Measurements from ENCODE around the gene PRKAG1.
"Not testable (repeated sequence)": the region's sequence is repeated elsewhere in the genome, so short reads cannot be mapped to it uniquely, and the experiment has no call there.

PRKAG1 gene

GRCh38 chr12:49018261-49019119 lies at the start of gene PRKAG1:
TSS of gene PRKAG1 (minus strand) at chr12:49018776. CDS start at chr12:49018740, 36 bp downstream.
- peak; percentile 90 to 93 for DNase-seq (ENCODE audit: low read depth in 1 of 2, low spot score in 1 of 2)

GRCh38 chr12:49066120-49066519 lies 47.5 kb upstream of the PRKAG1 start:
- no peak for DNase-seq (ENCODE audit: low read depth in 1 of 2, low spot score in 1 of 2)

GRCh38 chr12:49064767-49065152 lies 46.2 kb upstream of the PRKAG1 start:
- DNase-seq (ENCODE audit: low read depth in 1 of 2, low spot score in 1 of 2): no peak

- DNase-seq (ENCODE audit: low read depth in 1 of 2, low spot score in 1 of 2): not testable (repeated sequence)
Measured at GRCh38 chr12:49061916-49062315, 43.3 kb upstream of the PRKAG1 start.

- DNase-seq (ENCODE audit: low read depth in 1 of 2, low spot score in 1 of 2): no peak
Measured at GRCh38 chr12:49061157-49061650, 42.6 kb upstream of the PRKAG1 start.

GRCh38 chr12:49060237-49061156 lies 41.9 kb upstream of the PRKAG1 start, which contains the start of gene KMT2D:
TSS of gene KMT2D (minus strand) at chr12:49060794. CDS start at chr12:49055324, 5,470 bp downstream.
- DNase-seq (ENCODE audit: low read depth in 1 of 2, low spot score in 1 of 2): peak; percentile 78 to 80

- DNase-seq (ENCODE audit: low read depth in 1 of 2, low spot score in 1 of 2): no peak
Measured at GRCh38 chr12:49059299-49060171, 41.0 kb upstream of the PRKAG1 start.

- DNase-seq (ENCODE audit: low read depth in 1 of 2, low spot score in 1 of 2): no peak
Measured at GRCh38 chr12:49059045-49059298, 40.4 kb upstream of the PRKAG1 start.

- DNase-seq (ENCODE audit: low read depth in 1 of 2, low spot score in 1 of 2): no peak
Measured at GRCh38 chr12:49058366-49059044, 39.9 kb upstream of the PRKAG1 start.

GRCh38 chr12:49057888-49058287 lies 39.3 kb upstream of the PRKAG1 start:
- DNase-seq (ENCODE audit: low read depth in 1 of 2, low spot score in 1 of 2): no peak

GRCh38 chr12:49055978-49056754 lies 37.6 kb upstream of the PRKAG1 start:
- no peak for DNase-seq (ENCODE audit: low read depth in 1 of 2, low spot score in 1 of 2)

- no peak for DNase-seq (ENCODE audit: low read depth in 1 of 2, low spot score in 1 of 2)
Measured at GRCh38 chr12:49055092-49055491, 36.5 kb upstream of the PRKAG1 start.

- no peak for DNase-seq (ENCODE audit: low read depth in 1 of 2, low spot score in 1 of 2)
Measured at GRCh38 chr12:49054524-49054923, 35.9 kb upstream of the PRKAG1 start.

- DNase-seq (ENCODE audit: low read depth in 1 of 2, low spot score in 1 of 2): no peak
Measured at GRCh38 chr12:49054096-49054495, 35.5 kb upstream of the PRKAG1 start.

- DNase-seq (ENCODE audit: low read depth in 1 of 2, low spot score in 1 of 2): no peak
Measured at GRCh38 chr12:49052451-49053208, 34.1 kb upstream of the PRKAG1 start.

- DNase-seq (ENCODE audit: low read depth in 1 of 2, low spot score in 1 of 2): no peak
Measured at GRCh38 chr12:49051777-49052438, 33.3 kb upstream of the PRKAG1 start.

- no peak for DNase-seq (ENCODE audit: low read depth in 1 of 2, low spot score in 1 of 2)
Measured at GRCh38 chr12:49051373-49051764, 32.8 kb upstream of the PRKAG1 start.

All from stimulated activated CD4-positive, alpha-beta T cell treated with anti-CD3 and anti-CD28 coated beads, Interleukin-15, amount 100 ng/mL, for 1 hour (primary cell).